Measurements from ENCODE around the gene RGSL1. TPM values are rescaled to one million over a fixed set of nuclear protein-coding genes. Genes with fewer than 3 reads are reported as not detected.

The RGSL1 gene
- 1 to 10 TPM in 1 of 4 donors, not detected in 3; 3.6 TPM for total RNA-seq

GRCh38 chr1:182450087-182450486, at the start of gene RGSL1:
RGSL1 (plus strand) TSS chr1:182450146; CDS start chr1:182450166, 20 bp downstream.
- TF ChIP-seq CTCF (IDR thresholded peaks at IDR 0.05; ENCODE audit: low read depth): no peak

- no peak for TF ChIP-seq CTCF (IDR thresholded peaks at IDR 0.05; ENCODE audit: low read depth)
These were observed 49.4 kb upstream of the RGSL1 start, which contains the start of gene TEDDM1 for GRCh38 chr1:182400567-182400966. TEDDM1 (minus strand) TSS chr1:182400667; CDS start chr1:182400485, 182 bp downstream.

- no peak for TF ChIP-seq CTCF (IDR thresholded peaks at IDR 0.05; ENCODE audit: low read depth)
These were observed 45.2 kb upstream of the RGSL1 start for GRCh38 chr1:182404781-182405180.

GRCh38 chr1:182405578-182405977, 44.4 kb upstream of the RGSL1 start:
- TF ChIP-seq CTCF (IDR thresholded peaks at IDR 0.05; ENCODE audit: low read depth): no peak

GRCh38 chr1:182406012-182406411, 43.9 kb upstream of the RGSL1 start:
- no peak for TF ChIP-seq CTCF (IDR thresholded peaks at IDR 0.05; ENCODE audit: low read depth)

GRCh38 chr1:182407724-182408123, 42.2 kb upstream of the RGSL1 start:
- no peak for TF ChIP-seq CTCF (IDR thresholded peaks at IDR 0.05; ENCODE audit: low read depth)

- TF ChIP-seq CTCF (IDR thresholded peaks at IDR 0.05; ENCODE audit: low read depth): no peak
These were observed 41.4 kb upstream of the RGSL1 start for GRCh38 chr1:182408435-182409075.

All from subcutaneous adipose tissue (tissue), 4 donors.